ENCODE measurements around the gene GOLPH3. TPM values are rescaled to one million over a fixed set of nuclear protein-coding genes. Genes with fewer than 3 reads are reported as not detected.
"Not testable (repeated sequence)": the region's sequence is repeated elsewhere in the genome, so short reads cannot be mapped to it uniquely, and the experiment has no call there.

The GOLPH3 gene
- total RNA-seq, 2 experiments from 2014 or later: 65.3 to 69.7 TPM

DNA sequence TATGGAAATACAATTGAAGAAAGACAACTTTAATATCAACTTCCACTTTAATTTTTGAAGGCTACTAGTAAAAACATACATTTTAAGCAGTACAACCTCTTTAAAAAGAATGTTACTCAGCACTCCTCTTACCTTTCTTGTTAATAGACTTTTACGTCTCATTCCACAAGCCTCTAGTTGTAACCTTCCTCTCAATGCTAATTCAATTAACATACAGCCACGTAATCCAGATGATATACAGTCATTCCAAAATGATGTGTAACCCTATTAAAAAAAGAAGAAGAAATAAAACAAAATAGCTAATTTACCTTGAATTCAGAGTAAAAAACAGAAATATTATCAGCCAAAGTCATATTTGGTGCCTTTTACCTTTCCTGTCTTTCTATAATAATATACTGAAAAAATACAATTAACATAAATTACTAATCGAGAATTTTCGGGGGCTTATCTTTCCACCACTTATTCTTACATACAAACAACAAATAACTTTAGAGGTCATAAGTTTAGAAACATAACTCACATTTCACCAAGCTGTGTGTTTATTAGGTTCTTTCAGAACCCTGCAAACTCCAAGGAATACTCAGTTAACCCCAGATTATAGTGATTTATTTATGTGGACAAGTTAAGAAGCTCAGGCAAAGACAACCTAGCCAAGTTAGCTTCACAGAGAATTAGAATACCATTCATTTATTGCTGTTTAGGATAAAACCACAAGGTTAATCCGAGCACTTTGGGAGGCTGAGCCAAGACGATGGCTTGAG lies 30.3 kb downstream of the GOLPH3 start:
- peaks cover 11% of the 10 kb centered on the region for H3K4me1 Mint-ChIP-seq

DNA sequence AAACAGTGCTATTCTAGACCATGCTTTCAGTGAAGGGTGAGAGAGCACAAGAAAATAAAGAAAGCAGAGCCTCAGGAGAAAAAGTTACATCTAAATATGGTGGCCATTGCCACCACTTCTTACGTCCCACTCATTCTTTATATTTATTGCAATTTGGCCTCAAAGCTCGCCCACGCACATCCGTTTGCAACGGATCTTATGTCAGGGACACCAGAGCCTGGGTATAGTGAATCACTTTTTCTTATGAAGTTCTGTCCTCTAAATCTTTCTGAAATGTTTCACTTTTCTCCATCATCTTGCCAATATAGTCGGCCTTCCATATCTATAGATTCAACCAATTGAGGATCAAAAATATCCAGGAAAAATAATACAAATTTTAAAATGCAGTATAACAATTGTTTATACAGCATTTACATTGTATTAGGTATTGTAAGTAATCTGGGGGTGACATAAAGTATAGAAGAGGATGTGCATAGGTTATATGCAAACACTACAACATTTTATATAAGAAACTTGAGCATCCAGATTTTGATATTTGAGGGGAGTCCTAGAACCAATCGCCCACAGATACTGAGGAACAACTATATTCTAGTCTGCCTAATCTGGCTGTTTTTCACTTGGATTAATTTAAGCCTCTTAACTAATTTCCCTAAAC lies 35.2 kb downstream of the GOLPH3 start:
- peaks cover 5% of the 10 kb centered on the region for H3K4me1 Mint-ChIP-seq
- H3K4me3 Mint-ChIP-seq: no peak overlapping the region
- POLR2A ChIA-PET: no interaction called here
- peaks cover 26% of the 10 kb centered on the region for H3K36me3 Mint-ChIP-seq
- no peak overlapping the region for H3K27ac Mint-ChIP-seq
- H3K9me3 Mint-ChIP-seq: no peaks in the 10 kb centered on the region
- no peak for DNase-seq
- ATAC-seq (ENCODE audit: low read depth): no peak
- H3K27me3 Mint-ChIP-seq: no peaks in the 10 kb centered on the region

More for the DNA sequence above, 30.3 kb downstream of the GOLPH3 start:
- POLR2A ChIA-PET: no interaction called here
- H3K9me3 Mint-ChIP-seq: no peaks in the 10 kb centered on the region
- H3K27me3 Mint-ChIP-seq: no peaks in the 10 kb centered on the region
- peak overlapping the region; percentile 34 for H3K27ac Mint-ChIP-seq
- peaks cover 39% of the 10 kb centered on the region for H3K36me3 Mint-ChIP-seq
- no peak overlapping the region for H3K4me3 Mint-ChIP-seq
- ATAC-seq (ENCODE audit: low read depth) (no peak), DNase-seq (no peak)

DNA sequence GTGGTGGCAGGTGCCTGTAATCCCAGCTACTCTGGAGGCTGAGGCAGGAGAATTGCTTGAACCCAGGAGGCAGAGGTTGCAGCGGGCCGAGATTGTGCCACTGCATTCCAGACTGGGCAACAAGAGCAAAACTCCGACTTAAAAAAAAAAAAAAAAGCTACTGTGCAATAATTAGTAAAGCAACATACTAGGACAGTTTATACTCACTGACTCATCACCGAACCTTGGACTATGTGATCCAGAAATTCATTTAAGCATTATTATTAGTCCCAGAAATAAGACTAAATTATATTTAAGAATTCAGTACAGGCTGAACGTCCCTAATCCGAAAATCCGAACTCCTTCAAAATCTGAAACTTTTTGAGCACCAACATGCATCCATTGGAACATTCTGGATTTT lies 37.8 kb downstream of the GOLPH3 start:
- no peaks in the 10 kb centered on the region for H3K27me3 Mint-ChIP-seq
- H3K9me3 Mint-ChIP-seq: no peaks in the 10 kb centered on the region
- POLR2A ChIA-PET: no interaction called here
- H3K36me3 Mint-ChIP-seq: peaks cover 29% of the 10 kb centered on the region
- peaks cover 8% of the 10 kb centered on the region for H3K4me1 Mint-ChIP-seq
- H3K27ac Mint-ChIP-seq: no peak overlapping the region
- H3K4me3 Mint-ChIP-seq: no peak overlapping the region
- DNase-seq (no peak), ATAC-seq (ENCODE audit: low read depth) (no peak)

DNA sequence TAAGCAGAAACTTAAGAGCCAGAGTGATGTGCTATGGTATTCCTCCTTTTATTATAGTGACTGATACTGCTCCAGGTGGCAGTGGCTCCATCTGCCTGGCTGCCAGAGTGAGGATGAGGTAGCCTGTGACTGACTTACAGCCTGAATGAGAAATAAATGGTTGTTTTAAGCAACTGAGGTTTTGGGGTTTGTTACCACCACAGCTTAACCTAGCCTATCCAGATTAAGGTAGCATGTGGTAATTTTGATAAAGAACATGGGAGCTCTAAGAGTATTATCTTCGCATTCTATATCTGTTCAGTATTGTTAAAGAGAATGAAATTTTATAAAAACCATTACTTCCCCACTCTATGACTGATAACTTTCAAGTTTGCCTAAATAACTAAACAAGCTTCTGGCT lies 39.0 kb downstream of the GOLPH3 start:
- no peaks in the 10 kb centered on the region for H3K27me3 Mint-ChIP-seq
- peaks cover 27% of the 10 kb centered on the region for H3K36me3 Mint-ChIP-seq
- H3K27ac Mint-ChIP-seq: no peak overlapping the region
- no peak for ATAC-seq (ENCODE audit: low read depth)
- POLR2A ChIA-PET: interaction anchor here (0.9 kb wide), 1 partner anchor 39 kb away, joined by 3 read pairs; the partner anchor contains the start of gene GOLPH3
- H3K9me3 Mint-ChIP-seq: no peaks in the 10 kb centered on the region
- no peak for DNase-seq
- H3K4me1 Mint-ChIP-seq: peaks cover 11% of the 10 kb centered on the region
- H3K4me3 Mint-ChIP-seq: no peak overlapping the region

DNA sequence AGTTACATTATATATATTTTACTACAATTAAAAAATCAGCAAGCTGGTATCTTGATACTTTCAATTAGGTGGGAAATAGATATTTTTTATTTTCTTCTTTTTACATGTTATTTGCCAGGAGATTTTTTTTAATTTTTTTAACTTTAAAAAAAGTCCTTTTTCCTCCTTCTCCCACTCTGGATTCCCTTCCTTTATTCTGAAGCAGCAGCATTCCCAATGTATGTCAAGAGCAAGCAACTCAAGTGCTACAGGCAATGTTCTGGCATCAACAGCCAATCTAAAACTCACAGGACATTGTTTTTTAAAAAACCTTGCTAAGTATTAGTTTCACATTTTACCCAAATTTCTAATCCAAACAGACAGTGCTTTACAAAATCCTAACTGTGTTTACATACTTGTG lies 41.4 kb downstream of the GOLPH3 start:
- DNase-seq (no peak), ATAC-seq (ENCODE audit: low read depth) (no peak)
- H3K4me1 Mint-ChIP-seq: peaks cover 13% of the 10 kb centered on the region
- POLR2A ChIA-PET: no interaction called here
- no peaks in the 10 kb centered on the region for H3K9me3 Mint-ChIP-seq
- peaks cover 29% of the 10 kb centered on the region for H3K36me3 Mint-ChIP-seq
- no peak overlapping the region for H3K4me3 Mint-ChIP-seq
- no peak overlapping the region for H3K27ac Mint-ChIP-seq
- H3K27me3 Mint-ChIP-seq: no peaks in the 10 kb centered on the region

DNA sequence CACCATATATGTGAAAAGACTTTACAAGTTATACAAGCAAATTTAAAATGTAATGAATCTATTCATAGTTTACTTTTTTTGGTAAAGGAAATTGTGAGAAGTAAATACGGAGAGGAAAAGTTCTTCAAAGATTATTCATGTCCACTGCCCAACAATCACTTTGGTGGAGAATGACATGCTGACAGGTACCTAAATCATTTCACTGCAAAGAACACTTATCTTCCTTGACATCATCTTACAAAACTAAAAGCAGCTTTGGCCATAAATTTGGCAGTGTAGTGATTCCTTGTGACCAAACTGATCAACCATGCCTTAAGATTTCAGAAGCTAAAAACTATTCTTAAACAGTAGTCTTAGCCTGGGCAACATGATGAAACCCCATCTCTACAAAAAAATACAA lies 42.5 kb downstream of the GOLPH3 start:
- DNase-seq (no peak), ATAC-seq (ENCODE audit: low read depth) (no peak)
- H3K36me3 Mint-ChIP-seq: peaks cover 30% of the 10 kb centered on the region
- no peaks in the 10 kb centered on the region for H3K27me3 Mint-ChIP-seq
- POLR2A ChIA-PET: no interaction called here
- H3K9me3 Mint-ChIP-seq: no peaks in the 10 kb centered on the region
- peaks cover 14% of the 10 kb centered on the region for H3K4me1 Mint-ChIP-seq
- H3K4me3 Mint-ChIP-seq: no peak overlapping the region
- no peak overlapping the region for H3K27ac Mint-ChIP-seq

DNA sequence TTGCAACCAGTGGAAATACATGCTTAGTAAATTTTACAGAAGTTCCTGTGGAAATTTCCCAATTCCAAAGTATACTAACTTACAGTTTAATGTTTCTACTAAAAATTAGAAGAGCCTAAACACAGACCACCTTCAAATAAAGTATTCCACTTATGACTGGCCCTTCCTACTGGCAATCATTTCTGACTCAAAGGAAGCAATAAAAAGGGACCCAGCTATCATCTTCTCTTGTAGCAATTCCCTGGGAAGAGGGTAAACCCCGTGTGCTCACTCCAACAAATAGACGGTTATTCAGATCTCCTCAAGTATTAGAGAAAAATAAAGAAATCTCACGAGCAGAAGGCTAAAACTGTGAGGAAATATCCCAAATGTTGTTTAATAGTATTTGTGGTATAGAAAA lies 43.3 kb downstream of the GOLPH3 start:
- Mint-ChIP-seq H3K27me3 (no peaks in the 10 kb centered on the region), H3K4me1 (peaks cover 15% of the 10 kb centered on the region), H3K9me3 (no peaks in the 10 kb centered on the region), H3K27ac (no peak overlapping the region), H3K4me3 (no peak overlapping the region), H3K36me3 (peaks cover 36% of the 10 kb centered on the region)
- DNase-seq (no peak), ATAC-seq (ENCODE audit: low read depth) (no peak)
- POLR2A ChIA-PET: no interaction called here

DNA sequence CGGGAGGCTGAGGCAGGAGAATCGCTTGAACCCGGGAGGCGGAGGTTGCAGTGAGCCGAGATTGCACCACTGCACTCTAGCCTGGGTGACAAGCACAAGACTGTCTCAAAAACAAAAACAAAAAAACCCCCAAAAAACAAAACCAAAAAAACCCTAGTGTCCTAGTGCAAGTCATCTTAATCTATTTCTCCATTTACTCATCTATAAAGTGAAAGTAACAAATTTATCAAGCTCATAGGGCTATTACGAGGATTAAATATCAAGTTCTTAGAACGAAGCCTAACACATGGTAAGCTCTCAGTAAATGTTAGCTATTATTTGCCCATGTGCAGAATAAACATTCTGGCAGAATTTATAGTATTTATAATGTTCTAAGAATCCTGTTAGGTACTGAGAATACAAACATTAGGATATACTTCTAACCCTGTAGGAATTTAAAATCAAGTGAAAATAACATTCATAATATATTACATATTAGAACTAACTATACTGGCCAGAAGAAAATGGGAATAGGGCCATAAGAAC lies 45.0 kb downstream of the GOLPH3 start:
- H3K4me1 Mint-ChIP-seq: peaks cover 16% of the 10 kb centered on the region
- H3K27me3 Mint-ChIP-seq: no peaks in the 10 kb centered on the region
- peaks cover 38% of the 10 kb centered on the region for H3K36me3 Mint-ChIP-seq
- H3K27ac Mint-ChIP-seq: no peak overlapping the region
- H3K9me3 Mint-ChIP-seq: no peaks in the 10 kb centered on the region
- no peak overlapping the region for H3K4me3 Mint-ChIP-seq
- ATAC-seq (ENCODE audit: low read depth) (no peak), DNase-seq (no peak)
- POLR2A ChIA-PET: no interaction called here

DNA sequence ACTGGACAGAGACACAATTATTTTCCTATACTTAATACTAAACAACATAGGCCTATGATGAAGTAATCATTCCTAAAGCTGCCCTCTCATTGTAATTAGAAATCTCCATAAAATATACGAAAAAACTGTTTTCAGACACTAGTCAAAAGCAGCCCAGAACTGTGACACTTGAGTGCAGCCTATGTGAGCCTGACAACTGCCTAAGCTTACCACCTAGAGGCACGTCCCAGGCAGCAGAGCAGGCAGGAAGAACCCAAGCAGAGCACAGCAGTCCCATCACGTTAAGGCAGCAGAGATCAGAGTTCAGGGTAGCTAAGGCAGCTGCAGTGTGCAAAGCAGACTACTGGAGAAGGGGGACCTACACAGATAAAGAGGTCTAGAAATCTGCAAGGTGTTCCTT lies 46.4 kb downstream of the GOLPH3 start:
- Mint-ChIP-seq H3K9me3 (no peaks in the 10 kb centered on the region), H3K36me3 (peaks cover 37% of the 10 kb centered on the region), H3K27me3 (no peaks in the 10 kb centered on the region), H3K27ac (no peak overlapping the region), H3K4me1 (peaks cover 13% of the 10 kb centered on the region), H3K4me3 (no peak overlapping the region)
- ATAC-seq (ENCODE audit: low read depth): no peak
- POLR2A ChIA-PET: no interaction called here
- no peak for DNase-seq

DNA sequence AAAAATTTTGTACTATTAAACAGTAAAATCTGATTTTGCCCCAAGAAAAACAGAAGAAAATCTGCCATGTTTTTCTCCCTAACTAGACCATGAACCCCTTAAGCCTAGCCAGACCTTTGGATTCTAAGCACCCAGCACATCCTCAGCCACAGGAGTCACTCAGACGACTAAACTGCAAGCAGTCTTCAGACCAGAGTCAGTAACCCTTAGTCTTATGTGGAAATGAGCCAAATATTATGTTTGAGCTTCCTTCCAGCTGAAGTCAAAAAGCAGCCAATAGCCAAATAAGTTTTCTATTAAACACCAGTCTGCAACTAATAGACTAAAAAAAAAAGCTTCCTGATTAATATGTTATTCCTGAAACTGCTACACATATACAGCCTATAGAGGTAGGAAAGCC lies 47.4 kb downstream of the GOLPH3 start:
- Mint-ChIP-seq H3K27me3 (no peaks in the 10 kb centered on the region), H3K4me3 (no peak overlapping the region), H3K4me1 (peaks cover 14% of the 10 kb centered on the region), H3K9me3 (no peaks in the 10 kb centered on the region), H3K36me3 (peaks cover 36% of the 10 kb centered on the region), H3K27ac (no peak overlapping the region)
- POLR2A ChIA-PET: no interaction called here
- ATAC-seq (ENCODE audit: low read depth) (no peak), DNase-seq (no peak)

DNA sequence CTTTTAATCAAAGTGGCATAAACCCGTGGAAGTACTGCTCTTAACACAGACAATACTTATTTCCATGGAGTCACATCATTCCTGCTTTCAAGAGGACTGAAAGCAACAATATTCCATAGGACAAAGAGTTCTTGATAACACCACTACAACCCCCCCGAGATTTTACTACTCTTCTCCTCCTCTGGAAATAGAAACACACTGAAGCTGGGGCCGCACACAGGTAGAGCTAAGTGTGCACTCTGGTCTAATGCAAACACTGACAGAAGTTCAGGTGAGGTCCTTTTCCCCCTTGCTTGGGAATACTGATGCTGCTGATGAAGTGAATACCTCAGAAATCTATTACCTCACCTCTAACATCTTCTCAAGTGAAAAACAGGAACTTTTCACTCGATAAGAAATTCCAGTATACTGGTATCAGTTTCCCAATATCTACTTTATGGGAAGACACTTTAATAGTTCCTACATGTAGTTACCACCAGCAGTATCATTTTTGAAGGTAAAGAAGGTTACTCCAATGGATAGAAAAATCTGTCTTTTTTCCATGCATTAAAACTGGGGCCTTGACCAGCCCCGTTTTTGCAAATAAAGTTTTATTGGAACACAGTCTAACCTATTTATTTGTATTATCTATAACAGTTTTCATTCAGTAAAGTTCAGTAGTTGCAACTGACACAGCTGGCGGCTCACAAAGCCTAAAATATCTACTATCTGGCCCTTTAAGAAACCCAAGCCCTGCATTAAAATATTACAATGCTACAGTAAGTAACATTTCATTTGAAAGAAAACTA lies 50.0 kb downstream of the GOLPH3 start:
- H3K9me3 Mint-ChIP-seq: no peaks in the 10 kb centered on the region
- ATAC-seq (ENCODE audit: low read depth) (no peak), DNase-seq (no peak)
- no peaks in the 10 kb centered on the region for H3K27me3 Mint-ChIP-seq
- POLR2A ChIA-PET: interaction anchor here (1.1 kb wide), 1 partner anchor 50 kb away, joined by 3 read pairs; no protein-coding TSS in a partner anchor
- H3K27ac Mint-ChIP-seq: no peak overlapping the region
- no peak overlapping the region for H3K4me3 Mint-ChIP-seq
- H3K36me3 Mint-ChIP-seq: peaks cover 41% of the 10 kb centered on the region
- H3K4me1 Mint-ChIP-seq: peaks cover 11% of the 10 kb centered on the region

DNA sequence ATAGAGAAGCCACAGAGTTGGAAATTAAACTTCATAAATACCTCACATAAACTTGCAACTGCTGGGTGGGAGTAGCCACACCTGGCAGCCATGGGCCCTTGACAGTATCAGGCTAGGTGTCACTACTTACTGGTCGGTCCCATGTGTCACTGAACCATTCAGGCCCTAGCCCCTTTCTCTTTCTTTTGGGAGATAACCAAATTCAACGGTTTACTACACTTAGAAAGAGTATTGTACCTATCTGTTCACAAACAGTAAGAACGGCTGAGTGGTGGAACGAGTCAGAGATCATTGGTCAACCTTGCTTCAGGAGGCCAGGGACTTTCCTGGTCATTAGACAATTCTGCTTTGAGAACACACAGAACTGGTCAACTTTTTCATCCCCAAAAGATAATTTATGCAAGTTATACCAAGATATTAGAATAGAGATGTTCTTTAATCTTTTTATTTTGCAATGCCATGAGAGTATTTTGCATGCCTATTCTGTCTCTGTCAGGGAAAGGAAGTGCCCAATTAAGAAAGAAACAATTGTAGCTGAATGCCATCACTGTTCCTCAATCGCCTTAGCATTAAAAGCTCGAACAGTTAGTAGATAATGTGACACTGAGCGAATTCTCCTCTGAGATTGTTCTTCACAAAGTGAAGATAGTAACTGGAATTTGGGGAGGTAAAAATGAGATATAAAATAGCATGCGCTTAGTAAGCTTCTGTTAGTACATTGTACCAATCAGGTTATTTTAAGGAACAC lies 50.9 kb downstream of the GOLPH3 start:
- no peaks in the 10 kb centered on the region for H3K9me3 Mint-ChIP-seq
- peaks cover 8% of the 10 kb centered on the region for H3K4me1 Mint-ChIP-seq
- no peaks in the 10 kb centered on the region for H3K27me3 Mint-ChIP-seq
- no peak for DNase-seq
- H3K27ac Mint-ChIP-seq: no peak overlapping the region
- H3K4me3 Mint-ChIP-seq: no peak overlapping the region
- POLR2A ChIA-PET: interaction anchor here (1.1 kb wide), 1 partner anchor 50 kb away, joined by 3 read pairs; no protein-coding TSS in a partner anchor
- peaks cover 40% of the 10 kb centered on the region for H3K36me3 Mint-ChIP-seq
- no peak for ATAC-seq (ENCODE audit: low read depth)

DNA sequence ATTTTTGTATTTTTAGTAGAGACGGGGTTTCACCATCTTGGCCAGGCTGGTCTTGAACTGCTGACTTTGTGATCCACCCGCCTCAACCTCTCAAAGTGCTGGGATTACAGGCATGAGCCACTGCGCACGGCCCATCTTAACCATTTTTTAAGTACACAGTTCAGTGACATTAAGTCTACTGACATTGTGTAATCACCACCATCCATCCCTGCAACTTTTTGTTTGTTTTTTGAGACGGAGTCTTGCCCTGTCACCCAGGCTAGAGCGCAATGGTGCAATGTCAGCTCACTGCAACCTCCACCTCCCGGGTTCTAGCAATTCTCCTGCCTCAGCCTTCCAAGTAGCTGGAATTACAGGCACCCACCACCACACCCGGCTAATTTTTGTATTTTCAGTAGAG lies 55.2 kb downstream of the GOLPH3 start:
- Mint-ChIP-seq H3K4me1 (peaks cover 15% of the 10 kb centered on the region), H3K36me3 (peaks cover 38% of the 10 kb centered on the region)
- POLR2A ChIA-PET; H3K4me3 Mint-ChIP-seq; H3K27ac Mint-ChIP-seq; H3K9me3 Mint-ChIP-seq; H3K27me3 Mint-ChIP-seq; DNase-seq; ATAC-seq (ENCODE audit: low read depth): not testable (repeated sequence)
